ENCODE results near the gene FAM89B. TPM values are rescaled to one million over a fixed set of nuclear protein-coding genes. Genes with fewer than 3 reads are reported as not detected.
A peak's percentile ranks its signal among the peaks of the same experiment; 100 is the strongest.

The FAM89B gene
- polyA plus RNA-seq, 1 donor from 2014 or later = 49.0 TPM

GRCh38 chr11:65618763-65619162, 46.4 kb downstream of the FAM89B start:
- peaks cover 4 to 15% (median 14%) of the 10 kb centered on the region in 3 donors for H3K4me1 Mint-ChIP-seq
- H3K36me3 Mint-ChIP-seq = peaks cover 4% of the 10 kb centered on the region
- peak overlapping the region in 2 of 4 donors; percentile 35 to 79 for H3K4me3 Mint-ChIP-seq
- H3K9me3 Mint-ChIP-seq = no peaks in the 10 kb centered on the region
- H3K27me3 Mint-ChIP-seq = no peaks in the 10 kb centered on the region
- H3K27ac Mint-ChIP-seq = peak overlapping the region in 1 of 3 donors; percentile 7

GRCh38 chr11:65619281-65619928, 47.1 kb downstream of the FAM89B start:
- Mint-ChIP-seq H3K9me3 (no peaks in the 10 kb centered on the region), H3K36me3 (peaks cover 4% of the 10 kb centered on the region)

GRCh38 chr11:65620666-65621065, 48.3 kb downstream of the FAM89B start:
- Mint-ChIP-seq H3K9me3 (no peaks in the 10 kb centered on the region), H3K27me3 (no peaks in the 10 kb centered on the region), H3K36me3 (peaks cover 4% of the 10 kb centered on the region), H3K4me3 (peak overlapping the region in 1 of 4 donors; percentile 56), H3K27ac (peak overlapping the region in 1 of 3 donors; percentile 62), H3K4me1 (peaks cover 4 to 14% (median 14%) of the 10 kb centered on the region in 3 donors)

More at GRCh38 chr11:65619281-65619928, 47.1 kb downstream of the FAM89B start:
- Mint-ChIP-seq H3K4me3 (peak overlapping the region in 3 of 4 donors; percentile 58 to 79 (median 65)), H3K27ac (peak overlapping the region in 1 of 3 donors; percentile 7), H3K4me1 (peaks cover 4 to 14% (median 14%) of the 10 kb centered on the region in 3 donors), H3K27me3 (no peaks in the 10 kb centered on the region)

GRCh38 chr11:65621460-65621859, 49.1 kb downstream of the FAM89B start:
- H3K36me3 Mint-ChIP-seq = peaks cover 4% of the 10 kb centered on the region
- peak overlapping the region in 1 of 3 donors; percentile 62 for H3K27ac Mint-ChIP-seq
- H3K27me3 Mint-ChIP-seq = no peaks in the 10 kb centered on the region
- peaks cover 9 to 16% (median 12%) of the 10 kb centered on the region in 3 donors for H3K4me1 Mint-ChIP-seq
- H3K9me3 Mint-ChIP-seq = no peaks in the 10 kb centered on the region
- peak overlapping the region in 2 of 4 donors; percentile 34 to 56 for H3K4me3 Mint-ChIP-seq

GRCh38 chr11:65622011-65622410, 49.7 kb downstream of the FAM89B start:
- H3K36me3 Mint-ChIP-seq = peaks cover 4% of the 10 kb centered on the region
- peaks cover 6 to 13% (median 6%) of the 10 kb centered on the region in 3 donors for H3K4me1 Mint-ChIP-seq
- no peaks in the 10 kb centered on the region for H3K9me3 Mint-ChIP-seq
- H3K27me3 Mint-ChIP-seq = no peaks in the 10 kb centered on the region
- peak overlapping the region in 1 of 3 donors; percentile 71 for H3K27ac Mint-ChIP-seq
- H3K4me3 Mint-ChIP-seq = peak overlapping the region in 1 of 4 donors; percentile 29

GRCh38 chr11:65623177-65623576, 50.8 kb downstream of the FAM89B start:
- peaks cover 4% of the 10 kb centered on the region for H3K36me3 Mint-ChIP-seq
- H3K4me1 Mint-ChIP-seq = peaks cover 5 to 9% (median 6%) of the 10 kb centered on the region in 3 donors
- H3K4me3 Mint-ChIP-seq = peak overlapping the region in 1 of 4 donors; percentile 63
- peak overlapping the region in 1 of 3 donors; percentile 63 for H3K27ac Mint-ChIP-seq
- H3K9me3 Mint-ChIP-seq = no peaks in the 10 kb centered on the region
- H3K27me3 Mint-ChIP-seq = no peaks in the 10 kb centered on the region

Other genes with a start within 250 kb of the FAM89B start
- 77.7 TPM for gene DPF2, start 238.7 kb upstream of the FAM89B start, polyA plus RNA-seq
- 2.3 TPM for gene TIGD3, start 217.8 kb upstream of the FAM89B start, polyA plus RNA-seq
- gene SLC25A45, start 189.9 kb upstream of the FAM89B start, polyA plus RNA-seq = 17.8 TPM
- 54.2 TPM for gene FRMD8, start 185.9 kb upstream of the FAM89B start, polyA plus RNA-seq
- gene NEAT1, start 149.7 kb upstream of the FAM89B start, polyA plus RNA-seq = 1.2 TPM
- gene MALAT1, start 73.5 kb upstream of the FAM89B start, polyA plus RNA-seq = 3,054 TPM
- gene SCYL1, start 47.5 kb upstream of the FAM89B start, polyA plus RNA-seq = 34.0 TPM
- 37.4 TPM for gene LTBP3, start 14.2 kb upstream of the FAM89B start, polyA plus RNA-seq
- gene ZNRD2, start 2.1 kb upstream of the FAM89B start, polyA plus RNA-seq = 86.4 TPM
- gene EHBP1L1, start 3.5 kb downstream of the FAM89B start, polyA plus RNA-seq = 16.1 TPM
- gene KCNK7, start 23.3 kb downstream of the FAM89B start, polyA plus RNA-seq = not detected
- gene MAP3K11, start 41.7 kb downstream of the FAM89B start, polyA plus RNA-seq = 26.5 TPM
- gene PCNX3, start 43.2 kb downstream of the FAM89B start, polyA plus RNA-seq = 6.8 TPM
- 253 TPM for gene SIPA1, start 65.6 kb downstream of the FAM89B start, polyA plus RNA-seq
- 66.7 TPM for gene RELA, start 90.4 kb downstream of the FAM89B start, polyA plus RNA-seq
- 62.6 TPM for gene KAT5, start 139.7 kb downstream of the FAM89B start, polyA plus RNA-seq
- 120 TPM for gene RNASEH2C, start 148.3 kb downstream of the FAM89B start, polyA plus RNA-seq
- 17.2 TPM for gene AP5B1, start 208.4 kb downstream of the FAM89B start, polyA plus RNA-seq
- gene OVOL1, start 214.5 kb downstream of the FAM89B start, polyA plus RNA-seq = not detected

Measured in IgD-negative memory B cell (primary cell).